IMR-90 (cell line): ENCODE measurements around the gene HNRNPLL.

Experiments used
- CTCF ChIP-seq: conservative IDR thresholded peaks from 2 replicates; pipeline ENCODE4 v1.5.1; 2012; ENCODE audit warnings: mild to moderate bottlenecking, low read depth, low read length, improper control_type of control experiment
- MXI1 ChIP-seq: IDR thresholded peaks from 2 replicates; pipeline ENCODE4 v1.6.1; 2012; ENCODE audit warnings: low read depth, mild to moderate bottlenecking, low read length, moderate library complexity, borderline replicate concordance
- POLR2A ChIP-seq: IDR thresholded peaks from 2 replicates; pipeline ENCODE4 v1.6.1; 2012; ENCODE audit warnings: mild to moderate bottlenecking, low read depth, low read length
- RAD21 ChIP-seq: IDR thresholded peaks from 2 replicates; pipeline ENCODE4 v1.6.1; 2012; ENCODE audit warnings: low read length, improper control_type of control experiment

- no peak for TF ChIP-seq CTCF
- TF ChIP-seq MXI1: no peak
- TF ChIP-seq POLR2A: no peak
- TF ChIP-seq RAD21: no peak
These were observed 40.4 kb upstream of the HNRNPLL start for GRCh38 chr2:38643021-38643671.
